Suppressor macrophage treated with lipopolysaccharide for 4 hours (primary cell): ENCODE results near the gene RPS17.
"Not testable (repeated sequence)": the region's sequence is repeated elsewhere in the genome, so short reads cannot be mapped to it uniquely, and the experiment has no call there.

Experiments used
- DNase-seq: peaks from one replicate; pipeline ENCODE4 v3.0.0-alpha.2; 2020

Gene RPS17

GRCh38 chr15:82545002-82545401, 4.7 kb upstream of the RPS17 start:
- no peak for DNase-seq

- DNase-seq = no peak
These were observed 4.2 kb upstream of the RPS17 start for GRCh38 chr15:82544431-82544830.

- peak; percentile 46 for DNase-seq
These were observed 2.9 kb upstream of the RPS17 start for GRCh38 chr15:82543160-82543559.

GRCh38 chr15:82540984-82541431, 751 bp upstream of the RPS17 start:
- DNase-seq = no peak

- peak; percentile 32 for DNase-seq
These were observed 584 bp downstream of the RPS17 start for GRCh38 chr15:82539691-82540054.

- no peak for DNase-seq
These were observed 1.1 kb downstream of the RPS17 start for GRCh38 chr15:82538961-82539690.

- DNase-seq = no peak
These were observed 2.8 kb downstream of the RPS17 start for GRCh38 chr15:82537351-82537908.

GRCh38 chr15:82536409-82537350, 3.6 kb downstream of the RPS17 start:
- no peak for DNase-seq

- DNase-seq = no peak
These were observed 4.5 kb downstream of the RPS17 start for GRCh38 chr15:82535566-82536408.

GRCh38 chr15:82535151-82535550, 5.1 kb downstream of the RPS17 start:
- not testable (repeated sequence) for DNase-seq

- DNase-seq = not testable (repeated sequence)
These were observed 5.8 kb downstream of the RPS17 start for GRCh38 chr15:82534457-82534861.

- no peak for DNase-seq
These were observed 6.5 kb downstream of the RPS17 start for GRCh38 chr15:82533801-82534200.

- DNase-seq = no peak
These were observed 7.2 kb downstream of the RPS17 start for GRCh38 chr15:82532991-82533481.

GRCh38 chr15:82532383-82532990, 7.8 kb downstream of the RPS17 start:
- no peak for DNase-seq

GRCh38 chr15:82531496-82532382, 8.5 kb downstream of the RPS17 start:
- no peak for DNase-seq

- DNase-seq = peak; percentile 59
These were observed 9.5 kb downstream of the RPS17 start for GRCh38 chr15:82530606-82531379.

GRCh38 chr15:82530006-82530405, 10.3 kb downstream of the RPS17 start:
- no peak for DNase-seq

GRCh38 chr15:82513587-82513986, 26.7 kb downstream of the RPS17 start:
- not testable (repeated sequence) for DNase-seq

GRCh38 chr15:82507693-82508092, 32.6 kb downstream of the RPS17 start:
- DNase-seq = not testable (repeated sequence)

- not testable (repeated sequence) for DNase-seq
These were observed 33.2 kb downstream of the RPS17 start for GRCh38 chr15:82507087-82507486.
